Measurements from ENCODE around the gene LY6G6F. TPM values are rescaled to one million over a fixed set of nuclear protein-coding genes. Genes with fewer than 3 reads are reported as not detected.
A peak's percentile ranks its signal among the peaks of the same experiment; 100 is the strongest.

The LY6G6F gene
- total and polyA plus RNA-seq, 2 of the 13 experiments (the other 11 are each of a cell fraction or from before 2014, with no cell fraction given): not detected

- peak; percentile 89 for TF ChIP-seq GATAD1 (CRISPR knock-in tag; IDR thresholded peaks at IDR 0.05)
- TF ChIP-seq TARDBP (CRISPR knock-in tag; IDR thresholded peaks at IDR 0.05): peak; percentile 99
- TF ChIP-seq ZBTB39 (CRISPR knock-in tag; IDR thresholded peaks at IDR 0.05): 0 out of 2 replicates have a peak, but pooled peaks have one; percentile 44
- TF ChIP-seq CEBPZ (IDR thresholded peaks at IDR 0.05; ENCODE audit: low read length): no peak
- peak; percentile 73 for TF ChIP-seq MED8 (CRISPR knock-in tag; IDR thresholded peaks at IDR 0.05; ENCODE audit: insufficient replicate concordance)
- no peak for TF ChIP-seq ZNF672 (CRISPR knock-in tag; IDR thresholded peaks at IDR 0.05)
- no peak; the same call in 1 of the 2 replicates for TF ChIP-seq SAFB2 (CRISPR knock-in tag; IDR thresholded peaks at IDR 0.05; ENCODE audit: borderline replicate concordance, low read depth)
- TF ChIP-seq ZGPAT (CRISPR knock-in tag; IDR thresholded peaks at IDR 0.05): peak; percentile 96
- TF ChIP-seq RNF2 (conservative IDR thresholded peaks at IDR 0.05; ENCODE audit: low read depth): no peak
- TF ChIP-seq NFE2L1 (CRISPR knock-in tag; IDR thresholded peaks at IDR 0.05; ENCODE audit: borderline replicate concordance): no peak
- TF ChIP-seq MATR3 (CRISPR knock-in tag; IDR thresholded peaks at IDR 0.05): no peak
- peak; percentile 91 for TF ChIP-seq CBX1 (IDR thresholded peaks at IDR 0.05; ENCODE audit: low read depth)
- TF ChIP-seq E2F1 (CRISPR knock-in tag; IDR thresholded peaks at IDR 0.05): peak; percentile 19; the same call in 1 of the 2 replicates
- peak; percentile 82; the same call in 1 of the 2 replicates for TF ChIP-seq DDIT3 (CRISPR knock-in tag; IDR thresholded peaks at IDR 0.05)
- no peak for TF ChIP-seq ZNF326 (CRISPR knock-in tag; IDR thresholded peaks at IDR 0.05; ENCODE audit: borderline replicate concordance)
- peak; percentile 91 for TF ChIP-seq ZNF331 (CRISPR knock-in tag; IDR thresholded peaks at IDR 0.05)
- peak; percentile 87 for TF ChIP-seq ASH2L (IDR thresholded peaks at IDR 0.05; ENCODE audit: insufficient read length, low read depth, low read length)
- peak; percentile 82 for TF ChIP-seq ZBTB7B (CRISPR knock-in tag; IDR thresholded peaks at IDR 0.05)
- peak; percentile 31; the same call in 1 of the 2 replicates for TF ChIP-seq TFE3 (CRISPR knock-in tag; IDR thresholded peaks at IDR 0.05)
Observed at GRCh38 chr6:31702819-31703716, 3.6 kb upstream of the LY6G6F start, which contains the start of gene ABHD16A (continued).
